ENCODE results near the gene LAMTOR2.

DNA sequence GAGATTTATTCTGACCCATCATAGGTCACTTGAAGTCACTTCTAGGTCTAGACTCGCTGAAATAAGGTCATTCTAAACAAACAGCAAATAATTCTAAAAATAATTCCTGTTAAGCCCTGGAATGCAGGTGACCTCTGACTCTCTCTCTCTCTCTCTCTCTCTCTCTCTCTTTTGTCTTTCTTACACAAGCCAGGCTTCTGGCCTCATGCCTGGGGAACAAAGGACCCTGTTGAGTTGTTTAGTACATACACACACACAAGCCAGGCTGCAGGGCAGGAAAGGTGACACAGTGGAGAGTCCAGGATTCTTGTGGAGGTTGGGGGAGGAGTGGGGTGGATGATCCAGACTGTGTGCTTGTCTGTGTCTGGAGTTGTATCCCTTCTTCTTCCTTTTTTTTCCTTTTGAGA is 31.7 kb downstream of the LAMTOR2 start:
- TF ChIP-seq, protein P1, sequence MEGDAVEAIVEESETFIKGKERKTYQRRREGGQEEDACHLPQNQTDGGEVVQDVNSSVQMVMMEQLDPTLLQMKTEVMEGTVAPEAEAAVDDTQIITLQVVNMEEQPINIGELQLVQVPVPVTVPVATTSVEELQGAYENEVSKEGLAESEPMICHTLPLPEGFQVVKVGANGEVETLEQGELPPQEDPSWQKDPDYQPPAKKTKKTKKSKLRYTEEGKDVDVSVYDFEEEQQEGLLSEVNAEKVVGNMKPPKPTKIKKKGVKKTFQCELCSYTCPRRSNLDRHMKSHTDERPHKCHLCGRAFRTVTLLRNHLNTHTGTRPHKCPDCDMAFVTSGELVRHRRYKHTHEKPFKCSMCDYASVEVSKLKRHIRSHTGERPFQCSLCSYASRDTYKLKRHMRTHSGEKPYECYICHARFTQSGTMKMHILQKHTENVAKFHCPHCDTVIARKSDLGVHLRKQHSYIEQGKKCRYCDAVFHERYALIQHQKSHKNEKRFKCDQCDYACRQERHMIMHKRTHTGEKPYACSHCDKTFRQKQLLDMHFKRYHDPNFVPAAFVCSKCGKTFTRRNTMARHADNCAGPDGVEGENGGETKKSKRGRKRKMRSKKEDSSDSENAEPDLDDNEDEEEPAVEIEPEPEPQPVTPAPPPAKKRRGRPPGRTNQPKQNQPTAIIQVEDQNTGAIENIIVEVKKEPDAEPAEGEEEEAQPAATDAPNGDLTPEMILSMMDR (IDR thresholded peaks at IDR 0.05; ENCODE audit: control extremely low read depth in 1 of 3, insufficient read depth in 1 of 3, low read depth in 1 of 3, low read length in 3 of 3), result no peak
- TF ChIP-seq EGR1 (IDR thresholded peaks at IDR 0.05; ENCODE audit: borderline replicate concordance, low read depth, low read length), result no peak
- TF ChIP-seq CREB1 (IDR thresholded peaks at IDR 0.05), result no peak
- TF ChIP-seq SP4 (IDR thresholded peaks at IDR 0.05; ENCODE audit: low read length), result no peak
- no peak for TF ChIP-seq ZNF274 (IDR thresholded peaks at IDR 0.05; ENCODE audit: borderline replicate concordance, extremely low read depth, low read length)
- no peak for TF ChIP-seq CHD2 (IDR thresholded peaks at IDR 0.05; ENCODE audit: low read length)
- TF ChIP-seq SRF (IDR thresholded peaks at IDR 0.05; ENCODE audit: low read depth, low read length), result no peak
- TF ChIP-seq, protein P2, sequence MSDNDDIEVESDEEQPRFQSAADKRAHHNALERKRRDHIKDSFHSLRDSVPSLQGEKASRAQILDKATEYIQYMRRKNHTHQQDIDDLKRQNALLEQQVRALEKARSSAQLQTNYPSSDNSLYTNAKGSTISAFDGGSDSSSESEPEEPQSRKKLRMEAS (IDR thresholded peaks at IDR 0.05), result no peak
- no peak for TF ChIP-seq HDAC6 (IDR thresholded peaks at IDR 0.05; ENCODE audit: low read depth, low read length)
- no peak for TF ChIP-seq SP1 (IDR thresholded peaks at IDR 0.05; ENCODE audit: low read depth, low read length)
- no peak for TF ChIP-seq POLR2A (IDR thresholded peaks at IDR 0.05; ENCODE audit: control extremely low read depth in 1 of 2, low read depth in 2 of 2, low read length in 2 of 2)
- no peak for TF ChIP-seq RFX5 (IDR thresholded peaks at IDR 0.05; ENCODE audit: borderline replicate concordance, low read depth, low read length)
- TF ChIP-seq MAFK (IDR thresholded peaks at IDR 0.05; ENCODE audit: low read depth, low read length), result no peak
